Measurements from ENCODE around the gene VSTM4.

GRCh38 chr10:49120911-49121310, 5.6 kb upstream of the VSTM4 start:
- TF ChIP-seq POLR2A (IDR thresholded peaks at IDR 0.05; ENCODE audit: low read length), result no peak
- TF ChIP-seq GATA1 (IDR thresholded peaks at IDR 0.05; ENCODE audit: low read depth, low read length), result no peak

Data from erythroblast (primary cell).